Omental fat pad (tissue), 4 donors: ENCODE results near the gene CSNK2A3. TPM values are rescaled to one million over a fixed set of nuclear protein-coding genes. Genes with fewer than 3 reads are reported as not detected.
"Not testable (repeated sequence)": the region's sequence is repeated elsewhere in the genome, so short reads cannot be mapped to it uniquely, and the experiment has no call there.

Experiments used
- ATAC-seq: fragments of 150-250 bp; one replicate; pipeline ENCODE4 v1.9.1; 2016; ENCODE audit warnings: mild to moderate bottlenecking, moderate library complexity; ENCODE audit not compliant: low FRiP score
- DNase-seq: peaks from one replicate; pipeline ENCODE4 v3.0.0-alpha.2; 2019; ENCODE audit warnings: low spot score
- total RNA-seq, 4 donors: library from RNA; depleted of rRNA; stranded (reverse); fragments of >200 nt; gene quantifications; one replicate each; pipeline ENCODE4 v1.1.0, GENCODE V29; 2016
- TF ChIP-seq, protein P1 (sequence below), 3 donors: fragments of 450-650 bp; IDR thresholded peaks; one replicate each; pipeline ENCODE4 v1.5.1; 2016 to 2017; ENCODE audit warnings: antibody characterized with exemption in 3 of 3, mild to moderate bottlenecking in 3 of 3, moderate library complexity in 2 of 3

CSNK2A3 gene
- 1 to 10 TPM; 1.1 to 2.9 (median 1.6) TPM for total RNA-seq

DNA sequence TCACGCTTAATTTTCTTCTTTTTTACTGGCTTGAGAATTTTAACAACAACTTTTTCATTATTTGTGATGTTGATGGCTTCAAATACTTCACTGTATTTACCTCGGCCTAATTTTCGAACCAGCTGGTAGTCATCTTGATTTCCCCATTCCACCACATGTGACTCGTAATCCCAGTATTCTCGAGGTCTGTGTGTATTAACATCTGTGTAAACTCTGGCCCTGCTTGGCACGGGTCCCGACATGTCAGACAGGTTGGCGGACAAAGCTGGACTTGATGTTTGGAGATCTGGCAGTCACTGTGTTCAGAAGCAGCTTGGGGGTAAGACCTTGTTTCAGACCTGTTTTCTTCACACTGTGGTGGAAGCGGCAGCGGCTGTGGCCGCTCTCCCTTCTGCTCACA, at the start of gene CSNK2A3:
TSS of gene CSNK2A3 (minus strand) at position 373 of the 400 bp plus-strand sequence. CDS start at position 242, 131 bp downstream.
- ATAC-seq, DNase-seq: not testable (repeated sequence)

DNA sequence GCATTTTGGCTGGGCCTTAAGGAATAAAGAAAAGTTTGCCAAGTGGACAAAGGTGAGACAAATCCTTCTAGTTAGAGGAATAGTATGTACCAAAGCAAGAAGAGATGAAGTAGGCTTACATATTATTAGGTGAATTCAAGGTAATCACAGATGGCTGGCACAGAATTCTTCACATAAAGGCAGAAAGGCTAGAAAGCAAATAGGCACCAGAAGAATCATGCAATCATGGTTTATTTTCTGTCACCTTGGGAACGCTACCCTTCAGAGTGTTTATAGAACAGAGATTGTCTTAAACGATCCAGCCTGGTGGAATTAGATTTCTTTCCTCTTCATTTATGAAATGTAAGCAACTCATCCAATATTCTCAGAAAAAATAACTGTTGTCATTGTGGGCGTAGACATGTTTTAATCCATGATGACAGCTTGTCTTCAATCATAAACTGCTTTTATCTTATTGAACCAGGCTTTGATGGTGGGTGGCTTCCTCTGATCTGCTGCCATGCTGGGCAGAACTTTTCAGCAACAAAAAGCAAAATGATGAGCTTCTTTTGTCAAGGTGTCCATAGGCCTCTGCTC, 49.0 kb upstream of the CSNK2A3 start:
- DNase-seq (no peak), ATAC-seq (no peak)
- TF ChIP-seq, protein P1, sequence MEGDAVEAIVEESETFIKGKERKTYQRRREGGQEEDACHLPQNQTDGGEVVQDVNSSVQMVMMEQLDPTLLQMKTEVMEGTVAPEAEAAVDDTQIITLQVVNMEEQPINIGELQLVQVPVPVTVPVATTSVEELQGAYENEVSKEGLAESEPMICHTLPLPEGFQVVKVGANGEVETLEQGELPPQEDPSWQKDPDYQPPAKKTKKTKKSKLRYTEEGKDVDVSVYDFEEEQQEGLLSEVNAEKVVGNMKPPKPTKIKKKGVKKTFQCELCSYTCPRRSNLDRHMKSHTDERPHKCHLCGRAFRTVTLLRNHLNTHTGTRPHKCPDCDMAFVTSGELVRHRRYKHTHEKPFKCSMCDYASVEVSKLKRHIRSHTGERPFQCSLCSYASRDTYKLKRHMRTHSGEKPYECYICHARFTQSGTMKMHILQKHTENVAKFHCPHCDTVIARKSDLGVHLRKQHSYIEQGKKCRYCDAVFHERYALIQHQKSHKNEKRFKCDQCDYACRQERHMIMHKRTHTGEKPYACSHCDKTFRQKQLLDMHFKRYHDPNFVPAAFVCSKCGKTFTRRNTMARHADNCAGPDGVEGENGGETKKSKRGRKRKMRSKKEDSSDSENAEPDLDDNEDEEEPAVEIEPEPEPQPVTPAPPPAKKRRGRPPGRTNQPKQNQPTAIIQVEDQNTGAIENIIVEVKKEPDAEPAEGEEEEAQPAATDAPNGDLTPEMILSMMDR (IDR thresholded peaks at IDR 0.05), result no peak

DNA sequence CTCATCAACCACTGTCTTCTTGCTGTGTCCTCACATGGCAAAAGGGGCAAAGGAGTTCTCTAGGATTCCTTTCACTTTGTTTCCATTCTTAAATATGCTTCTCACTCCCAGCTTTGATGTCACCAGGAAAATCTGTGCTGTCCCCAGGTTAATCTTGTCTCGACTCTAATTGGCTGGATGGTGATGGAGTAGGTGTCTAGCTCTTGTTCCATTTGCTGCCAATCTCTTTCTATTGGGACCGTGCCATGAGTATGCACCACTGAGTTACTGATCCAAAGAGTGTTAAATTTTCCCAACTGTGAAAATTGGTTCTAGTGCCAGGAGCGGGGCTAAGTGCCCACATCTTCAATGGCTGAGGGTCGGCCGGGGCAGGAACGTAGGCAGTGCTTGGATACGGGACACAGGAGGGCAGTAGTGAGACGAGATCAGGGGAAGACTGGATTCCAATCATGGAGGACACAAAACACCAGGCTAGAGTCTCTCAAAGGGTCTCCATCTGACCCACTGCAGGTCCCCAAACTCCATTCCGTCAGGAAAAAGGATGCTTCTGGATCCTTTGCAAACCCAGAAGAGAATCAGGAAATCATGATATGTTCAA, 47.7 kb upstream of the CSNK2A3 start:
- no peak for DNase-seq
- TF ChIP-seq, protein P1 (IDR thresholded peaks at IDR 0.05), result no peak
- ATAC-seq, result no peak

DNA sequence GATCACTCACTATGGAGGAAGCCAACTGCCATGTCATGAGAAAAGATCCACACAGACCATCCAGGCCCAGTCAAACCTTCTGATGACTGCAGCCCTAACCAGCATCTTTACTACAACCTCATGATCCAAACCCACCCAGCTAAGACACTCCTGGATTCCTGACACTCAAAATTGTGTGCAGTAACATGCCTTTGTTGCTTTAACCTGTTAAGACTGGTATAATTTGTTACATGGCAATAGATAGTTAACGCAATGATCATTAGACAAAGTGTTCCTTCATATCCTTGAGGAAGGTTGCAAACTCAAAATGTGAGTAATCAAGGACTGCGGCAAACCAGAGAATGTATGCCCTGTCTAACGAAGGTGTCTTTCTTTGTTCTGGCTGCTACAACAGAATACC, 47.1 kb upstream of the CSNK2A3 start:
- DNase-seq, result no peak
- ATAC-seq, result no peak
- TF ChIP-seq, protein P1 (IDR thresholded peaks at IDR 0.05), result no peak

DNA sequence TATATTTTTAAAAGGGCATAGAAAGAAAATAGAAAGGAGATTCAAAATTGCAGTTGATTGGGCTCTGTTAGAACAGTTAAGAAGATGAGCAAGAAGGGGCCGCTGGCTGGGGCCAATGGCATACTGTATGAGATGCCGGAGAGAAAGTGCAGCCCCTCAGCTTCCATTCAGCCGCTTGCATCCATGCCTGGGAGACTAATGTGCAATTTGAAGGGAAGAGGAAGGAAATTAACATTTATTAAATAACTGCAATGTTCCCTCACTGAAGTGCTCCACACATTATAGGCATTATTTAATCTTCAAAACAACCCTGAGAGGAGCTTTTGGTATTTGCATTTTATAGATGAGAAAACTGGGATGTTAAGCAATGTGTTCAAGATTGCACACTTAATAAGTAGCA, 44.7 kb upstream of the CSNK2A3 start:
- no peak for ATAC-seq
- TF ChIP-seq, protein P1 (IDR thresholded peaks at IDR 0.05), result no peak
- no peak for DNase-seq

DNA sequence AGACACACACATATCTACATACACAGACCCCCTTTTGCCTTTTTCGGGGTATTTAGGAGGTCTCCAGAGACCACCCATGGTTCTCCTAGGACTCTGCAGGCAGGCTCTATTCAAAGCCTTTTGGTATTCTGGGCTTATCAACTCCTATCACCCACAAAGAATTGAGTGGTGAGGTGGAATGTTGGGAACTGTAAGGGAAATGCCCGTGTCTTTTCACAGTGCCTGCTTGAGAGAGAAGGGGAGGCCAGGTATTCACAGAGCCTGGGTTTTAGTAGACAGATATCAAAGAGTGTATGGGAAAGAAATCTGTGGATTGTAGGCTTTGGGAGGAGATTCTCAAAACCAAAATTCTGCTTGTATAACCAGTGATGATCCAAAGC, 44.0 kb upstream of the CSNK2A3 start:
- ATAC-seq (no peak), DNase-seq (no peak)
- TF ChIP-seq, protein P1 (IDR thresholded peaks at IDR 0.05), result no peak

DNA sequence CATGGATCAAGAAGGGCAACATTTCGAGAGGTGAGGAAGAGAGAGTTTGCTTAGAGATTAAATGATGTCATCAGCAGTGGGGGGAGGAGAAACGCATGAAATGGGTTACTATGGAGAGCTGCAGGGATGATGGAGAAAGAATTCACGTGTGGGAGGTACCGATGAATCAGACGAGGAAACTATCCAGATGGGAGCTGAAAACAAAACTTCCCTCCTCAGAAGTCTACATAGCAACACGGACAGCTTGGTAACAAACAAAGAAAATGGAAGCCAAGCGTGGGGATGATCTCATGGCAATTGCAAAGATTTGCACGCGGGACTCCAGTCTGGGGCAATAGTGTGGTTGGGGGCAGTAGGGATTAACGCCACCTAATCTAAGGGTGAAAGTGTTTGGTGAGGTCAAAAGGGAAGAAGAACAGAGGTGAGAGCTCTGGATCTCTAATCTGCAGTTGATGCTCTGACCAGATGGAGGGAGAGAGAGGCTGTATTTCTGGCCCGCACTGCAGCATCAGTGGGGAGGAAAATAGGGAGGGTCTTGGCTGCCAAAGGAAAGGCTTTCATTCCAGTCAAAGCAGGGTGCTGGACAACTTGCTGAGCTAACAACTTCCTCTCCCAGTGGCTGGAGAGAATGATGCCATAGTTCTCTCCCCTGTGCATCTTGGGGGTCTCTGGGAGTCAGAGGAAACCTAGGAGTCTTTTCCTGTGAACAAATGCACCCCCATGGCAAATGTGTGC, 43.4 kb upstream of the CSNK2A3 start:
- ATAC-seq (peak; percentile 93), DNase-seq (no peak)
- TF ChIP-seq, protein P1 (IDR thresholded peaks at IDR 0.05), result no peak
